GM19240 (cell line): ENCODE results near the gene MAPK6.
"Not testable (repeated sequence)": the region's sequence is repeated elsewhere in the genome, so short reads cannot be mapped to it uniquely, and the experiment has no call there.

Experiments
- DNase-seq: peaks from one replicate; pipeline ENCODE4 v3.0.0; 2011; ENCODE audit warnings: low spot score; ENCODE audit not compliant: insufficient read length

Gene MAPK6

DNA sequence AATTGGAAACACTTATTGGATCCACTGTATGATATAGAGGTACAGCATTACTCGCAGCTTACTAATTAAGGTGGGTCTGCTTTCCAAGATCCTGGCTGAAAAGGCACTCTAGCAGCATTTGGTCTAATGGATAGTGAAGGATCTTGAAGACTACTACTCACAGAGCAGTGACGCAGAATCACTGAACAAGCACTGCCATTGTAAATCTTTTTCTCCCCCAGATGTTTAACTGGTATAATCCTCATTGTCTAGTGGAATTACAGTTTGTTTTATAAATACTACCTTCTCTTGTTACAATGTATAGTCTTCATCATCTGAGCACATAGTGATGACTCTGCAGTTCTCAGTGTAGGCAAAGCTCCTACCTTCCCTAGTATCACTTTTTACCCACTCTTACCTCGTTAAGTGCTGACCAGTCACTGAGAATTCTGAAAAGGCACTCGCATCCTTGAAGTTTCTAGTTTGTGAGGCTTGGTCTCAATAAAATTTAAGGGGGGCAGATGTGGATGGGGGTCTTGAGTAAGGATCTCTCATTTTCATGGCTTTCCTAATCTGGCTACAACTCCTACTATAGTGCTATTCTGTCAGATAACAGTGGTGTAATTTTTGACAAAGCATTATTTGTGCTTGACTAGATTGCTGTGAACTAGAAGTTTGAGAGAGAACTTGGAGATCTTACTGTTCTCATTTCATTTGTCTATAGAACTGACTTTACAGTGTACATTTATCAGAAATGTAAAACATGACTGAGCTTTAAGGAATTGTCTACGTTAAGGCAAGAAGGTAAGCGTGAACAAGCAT lies 23.2 kb downstream of the MAPK6 start:
- no peak for DNase-seq

DNA sequence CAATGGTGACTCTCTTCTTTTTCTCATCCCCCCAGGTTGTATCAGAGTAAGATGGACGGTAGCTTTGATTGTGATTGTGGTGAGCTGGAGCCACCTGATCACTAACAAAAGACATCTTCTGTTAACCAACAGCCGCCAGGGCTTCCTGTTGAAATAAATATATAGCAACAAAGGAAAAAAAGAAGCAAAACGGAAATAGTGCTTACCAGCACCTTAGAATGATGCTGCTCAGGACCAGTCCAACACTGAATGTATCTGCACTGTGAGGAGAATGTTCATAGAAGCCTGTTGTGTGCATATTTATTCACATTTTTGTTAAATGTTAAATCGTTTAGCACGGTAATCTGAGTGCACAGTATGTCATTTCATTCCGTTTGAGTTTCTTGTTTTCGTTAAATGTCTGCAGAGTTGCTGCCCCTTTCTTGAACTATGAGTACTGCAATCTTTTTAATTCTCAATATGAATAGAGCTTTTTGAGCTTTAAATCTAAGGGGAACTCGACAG lies 26.8 kb downstream of the MAPK6 start:
- not testable (repeated sequence) for DNase-seq

DNA sequence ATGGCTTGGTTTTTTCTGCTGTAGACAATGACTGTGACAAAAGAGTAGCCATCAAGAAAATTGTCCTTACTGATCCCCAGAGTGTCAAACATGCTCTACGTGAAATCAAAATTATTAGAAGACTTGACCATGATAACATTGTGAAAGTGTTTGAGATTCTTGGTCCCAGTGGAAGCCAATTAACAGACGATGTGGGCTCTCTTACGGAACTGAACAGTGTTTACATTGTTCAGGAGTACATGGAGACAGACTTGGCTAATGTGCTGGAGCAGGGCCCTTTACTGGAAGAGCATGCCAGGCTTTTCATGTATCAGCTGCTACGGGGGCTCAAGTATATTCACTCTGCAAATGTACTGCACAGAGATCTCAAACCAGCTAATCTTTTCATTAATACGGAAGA lies 27.5 kb downstream of the MAPK6 start:
- not testable (repeated sequence) for DNase-seq

DNA sequence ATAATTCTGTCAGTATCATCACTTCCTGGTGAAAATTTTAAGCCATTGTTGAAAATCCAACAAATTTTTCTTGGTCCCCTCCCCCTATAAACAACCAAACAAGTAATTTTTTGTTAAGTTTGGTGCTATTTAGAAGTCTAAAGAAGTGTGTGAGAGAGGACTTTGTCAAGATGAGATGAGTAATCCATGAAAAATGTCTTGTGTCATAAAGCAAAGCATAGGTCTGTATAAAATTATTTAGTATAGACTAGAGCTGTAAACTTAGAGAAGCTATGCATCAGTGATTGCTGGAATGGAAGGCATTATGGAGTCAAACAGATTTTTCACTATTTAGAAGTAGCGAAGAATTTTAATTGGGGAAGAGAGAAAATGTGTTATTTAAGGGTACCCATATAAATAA lies 31.4 kb downstream of the MAPK6 start:
- no peak for DNase-seq

DNA sequence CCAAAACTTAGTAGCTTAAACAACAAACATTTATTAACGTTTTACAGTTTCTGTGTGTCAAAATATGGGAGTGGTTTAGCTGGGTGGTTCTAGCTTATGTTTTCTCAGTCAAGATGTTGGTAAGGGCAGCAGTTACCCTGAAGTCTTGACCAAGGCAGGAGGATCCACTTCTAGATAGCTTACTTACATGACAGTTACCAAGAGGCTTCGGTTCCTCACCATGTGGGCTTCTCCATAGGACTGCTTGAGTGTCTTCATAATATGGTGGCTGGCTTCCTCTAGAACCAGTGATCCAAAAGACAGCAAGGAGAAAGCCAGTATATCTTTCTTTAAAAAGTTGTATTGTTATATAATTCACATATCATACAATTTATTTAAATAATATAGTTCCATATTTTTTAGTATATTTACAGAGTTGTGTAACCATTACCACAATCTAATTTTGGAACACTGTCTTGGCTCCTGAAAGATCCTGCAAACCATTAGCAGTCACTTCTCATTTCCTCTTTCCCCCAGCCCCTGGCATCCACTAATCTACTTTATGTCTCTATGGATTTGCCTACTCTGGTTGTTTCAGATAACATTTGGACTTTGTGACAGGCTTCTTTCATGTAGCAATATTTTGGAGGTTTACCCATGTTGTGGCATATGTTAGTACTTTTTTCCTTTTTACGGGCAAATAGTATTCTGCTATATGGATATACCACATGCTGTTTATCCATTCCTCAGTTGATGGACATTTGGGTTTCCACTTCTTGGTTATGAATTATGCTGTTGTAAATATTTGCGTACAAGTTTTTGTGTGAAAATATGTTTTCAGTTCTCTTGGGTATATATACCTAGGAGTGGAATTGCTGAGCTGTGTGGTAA lies 33.3 kb downstream of the MAPK6 start:
- no peak for DNase-seq

DNA sequence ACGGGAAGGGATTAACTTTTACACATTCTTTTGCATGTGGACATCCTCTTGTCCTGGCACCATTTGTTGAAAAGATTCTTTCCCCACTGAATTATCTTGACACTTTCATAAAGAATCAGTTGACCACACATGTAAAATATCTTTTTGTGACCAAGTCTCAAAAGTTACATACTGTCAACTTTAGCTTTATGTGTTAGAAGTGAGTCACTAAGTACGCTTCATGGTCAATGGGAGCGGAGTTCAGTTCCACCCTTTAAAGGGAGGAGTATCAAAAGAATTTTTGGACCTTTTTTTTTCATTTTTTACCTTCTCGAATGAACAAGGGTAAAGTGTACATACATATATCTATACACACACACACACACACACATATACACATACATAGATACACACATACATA lies 35.4 kb downstream of the MAPK6 start:
- no peak for DNase-seq

DNA sequence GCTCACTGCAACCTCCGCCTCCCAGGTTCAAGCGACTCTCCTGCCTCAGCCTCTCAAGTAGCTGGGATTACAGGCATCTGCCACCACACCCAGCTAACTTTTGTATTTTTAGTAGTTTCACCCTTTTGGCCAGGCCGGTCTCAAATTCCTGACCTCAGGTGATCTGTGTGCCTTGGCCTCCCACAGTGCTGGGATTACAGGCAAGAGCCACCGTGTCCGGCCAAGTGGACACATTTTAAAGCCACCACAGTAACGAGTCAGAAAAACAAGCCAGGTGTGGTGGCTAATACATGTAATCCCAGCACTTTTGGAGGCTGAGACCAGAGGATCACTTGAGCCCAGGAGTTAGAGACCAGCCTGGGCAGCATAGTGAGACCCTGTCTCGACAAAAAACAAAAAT lies 35.8 kb downstream of the MAPK6 start:
- DNase-seq, result not testable (repeated sequence)

DNA sequence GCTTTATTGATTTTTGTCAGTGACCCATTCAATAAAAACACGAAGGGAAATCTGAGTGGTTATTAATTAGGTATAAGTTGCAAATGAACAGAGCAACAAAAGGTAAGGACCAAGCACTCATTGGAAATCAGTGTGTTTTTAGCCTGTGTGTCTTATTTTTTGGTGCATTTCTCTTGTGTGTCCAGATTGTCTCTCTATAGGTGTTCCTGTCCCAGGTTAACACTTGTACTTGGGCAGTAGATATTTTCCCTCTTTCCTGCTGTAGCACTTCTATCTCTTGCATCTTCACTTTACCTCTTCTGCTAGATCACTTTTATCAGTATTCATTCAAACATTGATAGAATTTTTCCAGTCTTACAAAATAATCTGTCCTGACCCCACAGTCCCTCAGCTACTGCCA lies 37.0 kb downstream of the MAPK6 start:
- no peak for DNase-seq

DNA sequence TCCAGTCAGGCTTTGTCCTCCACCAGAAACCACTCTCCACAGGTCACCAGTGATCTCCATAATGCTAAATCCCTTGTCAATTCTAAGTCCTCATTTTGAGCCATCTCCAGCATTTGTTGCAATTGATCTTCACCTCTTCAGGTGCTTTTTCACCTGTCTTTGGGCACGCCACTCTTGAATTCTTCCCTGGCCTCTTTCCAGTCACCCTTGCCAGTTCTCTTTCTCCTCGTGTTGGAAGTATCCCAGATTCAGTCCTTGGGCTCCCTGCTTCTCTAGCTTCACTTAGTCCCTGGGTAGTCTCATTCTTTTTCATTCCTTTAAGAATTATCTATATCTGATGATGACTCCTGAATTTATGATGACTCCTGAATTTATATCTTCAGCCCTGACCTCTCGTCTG lies 37.5 kb downstream of the MAPK6 start:
- DNase-seq, result no peak

DNA sequence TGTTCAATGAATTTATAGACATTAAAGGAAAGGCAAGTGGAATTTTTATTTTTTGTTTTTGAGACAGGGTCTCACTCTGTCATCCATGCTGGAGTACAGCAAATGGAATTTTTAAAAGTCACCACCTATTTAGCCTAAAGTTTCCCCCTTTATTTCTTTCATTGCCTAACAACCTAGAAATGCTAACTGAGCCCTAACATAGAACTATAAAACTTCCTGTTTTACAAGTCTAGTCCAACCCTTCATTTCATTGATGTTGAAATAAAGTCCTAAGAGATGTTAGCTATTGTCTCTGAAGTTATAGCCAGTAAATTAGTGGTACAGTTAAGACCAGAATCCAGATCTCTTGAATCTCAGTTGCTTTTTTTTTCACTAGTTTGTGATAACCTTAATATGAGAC lies 39.0 kb downstream of the MAPK6 start:
- no peak for DNase-seq

DNA sequence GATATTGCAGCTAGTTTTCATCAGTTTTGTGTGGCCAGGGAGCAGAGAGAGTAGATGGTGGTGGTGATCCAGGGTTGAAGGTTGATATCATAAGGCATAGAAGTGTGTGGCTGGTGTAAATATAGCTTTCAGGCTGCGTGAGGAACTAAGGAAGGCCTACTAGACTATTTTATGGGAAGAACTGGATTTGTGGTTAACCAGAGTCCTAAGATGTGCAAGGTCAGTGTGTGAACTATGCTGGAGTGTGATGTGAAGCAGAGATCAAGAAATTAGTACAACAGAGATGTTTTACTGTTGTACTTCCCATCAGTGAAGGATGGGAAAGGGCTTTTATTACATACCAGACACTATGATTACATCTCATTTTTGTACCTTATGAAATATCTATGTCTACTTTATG lies 41.5 kb downstream of the MAPK6 start:
- no peak for DNase-seq

DNA sequence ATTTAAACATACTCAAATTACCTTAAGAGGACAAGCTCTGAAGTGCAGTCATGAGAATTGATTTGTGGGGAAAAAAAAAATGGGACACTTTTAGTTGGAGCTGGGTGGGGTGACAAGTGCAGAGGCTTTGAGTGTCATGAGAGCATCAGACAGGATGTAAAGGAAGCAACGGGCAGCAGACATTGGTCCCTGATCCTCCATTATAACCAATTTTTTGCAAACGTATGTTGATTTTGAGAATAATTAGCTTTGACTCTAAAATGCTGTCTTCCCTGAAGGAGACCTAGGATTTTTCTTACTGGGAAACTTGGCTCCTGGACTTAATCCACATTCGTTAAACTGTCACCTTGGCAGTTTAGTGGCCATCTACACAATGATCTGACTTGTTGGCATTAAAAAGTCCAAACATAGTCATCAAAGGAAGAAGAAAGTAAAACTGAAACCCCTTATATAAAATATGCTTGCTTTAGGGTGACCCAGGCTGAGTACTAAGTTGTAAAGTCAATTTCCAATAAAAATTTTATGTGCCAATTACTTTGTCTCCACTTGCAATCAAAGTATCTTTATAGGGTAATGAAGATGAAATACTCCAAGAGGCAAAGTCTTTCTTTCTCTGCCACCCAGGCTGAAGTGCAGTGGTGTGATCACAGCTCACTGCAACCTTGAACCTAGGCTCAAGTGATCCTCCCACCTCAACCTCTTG lies 48.0 kb downstream of the MAPK6 start:
- DNase-seq, result no peak

DNA sequence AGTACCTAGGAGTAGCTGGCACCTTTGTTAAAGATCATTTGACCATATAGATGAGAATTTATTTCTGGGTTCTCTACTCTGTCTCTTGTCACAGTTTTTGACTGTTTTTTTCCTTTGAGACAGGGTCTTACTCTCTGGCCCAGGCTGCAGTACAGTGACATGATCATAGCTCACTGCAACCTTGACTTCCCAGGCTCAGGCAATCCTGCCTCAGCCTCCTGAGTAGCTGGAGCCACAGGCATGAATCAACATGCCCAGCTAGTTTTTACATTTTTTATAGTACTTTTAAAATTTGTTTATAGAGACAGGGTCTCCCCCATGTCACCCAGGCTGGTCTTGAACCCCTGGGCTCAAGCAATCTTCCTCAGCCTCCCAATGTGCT lies 48.5 kb downstream of the MAPK6 start:
- no peak for DNase-seq

DNA sequence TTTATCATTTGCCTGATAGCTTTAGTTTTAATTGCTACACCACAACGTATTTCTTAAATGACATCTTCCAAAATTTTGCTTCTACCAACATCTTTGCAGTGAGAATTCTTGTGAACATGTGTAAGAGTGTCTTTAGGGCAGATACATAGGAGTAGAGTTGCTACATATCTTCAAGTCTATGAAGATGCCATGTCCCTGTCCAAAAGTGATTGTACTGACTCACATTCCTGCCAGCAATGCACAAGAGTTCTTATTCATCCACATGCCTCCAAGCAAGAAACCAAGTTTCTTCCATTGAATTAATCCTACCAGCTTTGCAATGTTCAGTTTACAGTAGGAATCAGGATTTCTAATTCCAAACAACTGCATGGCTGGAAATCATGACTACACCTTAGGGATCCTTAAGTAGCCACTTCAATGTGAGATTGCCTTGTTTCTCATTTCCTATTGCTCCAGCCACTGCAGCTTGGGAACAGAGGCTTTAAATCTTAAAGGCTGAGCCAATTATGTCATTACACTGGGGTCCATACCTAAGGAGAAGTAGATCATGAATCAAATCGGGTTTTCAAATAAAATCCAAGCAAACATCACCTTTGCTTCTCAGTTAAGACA lies 49.1 kb downstream of the MAPK6 start:
- DNase-seq, result no peak

DNA sequence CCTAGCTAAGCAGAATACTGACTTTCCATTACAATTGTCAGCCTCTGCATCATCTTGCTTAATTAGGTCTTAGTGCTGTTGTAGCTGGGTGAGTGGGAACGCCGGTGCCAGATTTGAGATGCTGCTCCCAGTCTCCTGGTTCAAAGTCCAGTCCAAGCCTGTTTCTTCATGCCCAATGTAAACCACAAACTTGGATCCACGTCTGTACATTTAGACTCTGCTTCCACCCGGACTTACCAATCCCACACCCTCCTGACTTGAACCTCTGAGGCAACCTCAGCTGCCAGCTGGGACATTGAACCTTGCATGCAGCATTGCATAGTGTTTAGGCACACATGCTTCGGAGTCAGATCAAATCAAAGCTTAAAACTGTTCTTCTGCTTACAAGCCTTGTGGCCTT lies 50.5 kb downstream of the MAPK6 start:
- DNase-seq, result no peak

DNA sequence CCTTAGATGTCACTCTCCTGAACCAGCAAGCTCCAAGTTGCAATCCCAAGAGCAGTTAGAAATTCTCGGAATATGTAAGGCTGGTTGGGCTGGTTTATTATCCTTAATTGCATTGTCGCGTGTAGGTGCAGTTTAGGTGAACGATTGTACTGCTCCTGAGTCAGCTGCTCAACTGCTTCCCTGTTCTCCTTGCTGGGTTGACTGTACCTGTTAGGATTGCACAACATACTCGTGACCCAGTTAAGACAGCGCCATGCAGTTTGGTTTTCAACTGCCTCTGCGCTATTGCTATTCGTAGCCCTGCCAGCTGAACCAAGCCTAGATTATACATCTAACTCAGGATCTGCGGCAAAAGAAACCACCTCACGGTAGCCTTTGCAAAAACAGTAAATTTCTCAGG lies 52.6 kb downstream of the MAPK6 start:
- no peak for DNase-seq

DNA sequence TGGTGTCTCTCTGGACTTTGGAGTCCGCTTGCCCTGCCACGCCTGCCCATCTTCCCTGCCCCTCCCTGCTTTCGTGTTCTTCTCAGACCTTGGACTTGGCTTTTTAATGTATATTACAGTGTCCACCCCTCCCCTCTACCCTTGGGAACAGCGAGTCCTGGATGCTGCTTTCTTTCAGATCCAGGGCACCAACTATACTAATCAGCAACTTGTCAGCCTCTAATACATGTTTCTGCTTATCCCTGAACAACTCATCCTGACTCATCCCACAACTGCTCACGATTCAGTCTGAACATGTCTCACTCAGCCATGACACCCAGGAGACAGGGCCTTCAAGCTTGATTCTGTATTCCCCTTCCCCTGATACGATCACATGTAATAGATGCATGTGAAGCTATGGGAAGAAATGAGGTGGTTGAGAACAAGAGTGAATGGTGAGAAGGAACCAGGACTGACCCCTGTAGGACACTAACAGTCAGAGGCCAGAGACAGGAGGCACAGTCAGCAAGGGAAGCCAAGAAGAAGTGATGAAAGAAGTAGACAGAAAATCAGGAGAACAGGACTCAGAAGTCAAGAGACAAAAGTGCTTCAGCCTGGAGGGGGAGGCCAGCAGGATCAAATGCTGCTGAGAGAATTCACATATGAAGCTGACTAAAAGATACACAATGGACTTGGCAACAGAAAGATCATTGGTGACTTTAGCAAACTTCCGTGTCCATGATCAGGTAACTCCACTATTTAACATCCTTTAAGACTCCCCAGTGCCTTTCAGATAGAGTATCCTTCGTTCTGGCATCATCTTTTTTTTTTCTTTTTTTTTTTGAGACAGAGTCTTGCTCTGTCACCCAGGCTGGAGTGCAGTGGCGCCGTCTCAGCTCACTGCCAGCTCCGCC lies 58.1 kb downstream of the MAPK6 start:
- no peak for DNase-seq

DNA sequence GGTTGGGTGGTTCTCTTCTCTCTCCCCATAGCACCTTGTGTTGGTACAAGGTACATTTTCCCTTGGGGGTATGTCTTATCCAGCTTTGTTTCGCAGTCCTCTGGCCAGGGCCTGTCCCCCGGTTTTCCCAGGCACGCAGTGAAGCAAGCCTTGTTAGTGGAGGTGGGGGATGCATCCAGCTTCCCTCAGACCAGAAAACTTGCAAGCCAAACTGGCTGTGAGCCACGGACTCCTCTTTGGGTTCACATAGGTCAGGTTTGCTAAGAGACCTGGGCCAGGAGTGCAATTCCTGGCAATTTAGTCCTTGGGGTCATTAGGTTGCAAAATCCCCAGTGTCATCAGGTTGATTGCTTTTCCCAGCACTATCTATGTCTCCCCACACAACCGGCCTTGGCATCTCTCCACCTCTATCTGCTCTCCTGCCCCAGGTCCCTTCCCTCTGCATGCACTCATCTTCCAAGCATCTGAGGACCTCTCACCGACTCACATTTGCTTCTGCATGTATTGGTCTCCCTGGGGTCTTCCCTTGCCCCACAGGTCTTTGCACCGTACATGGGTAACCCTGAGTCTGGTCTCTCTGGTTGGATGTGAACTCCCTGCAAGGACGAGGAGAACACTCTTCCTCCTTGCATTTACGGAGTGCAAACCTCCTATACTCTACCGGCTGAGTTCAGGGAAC lies 59.3 kb downstream of the MAPK6 start:
- DNase-seq, result no peak

DNA sequence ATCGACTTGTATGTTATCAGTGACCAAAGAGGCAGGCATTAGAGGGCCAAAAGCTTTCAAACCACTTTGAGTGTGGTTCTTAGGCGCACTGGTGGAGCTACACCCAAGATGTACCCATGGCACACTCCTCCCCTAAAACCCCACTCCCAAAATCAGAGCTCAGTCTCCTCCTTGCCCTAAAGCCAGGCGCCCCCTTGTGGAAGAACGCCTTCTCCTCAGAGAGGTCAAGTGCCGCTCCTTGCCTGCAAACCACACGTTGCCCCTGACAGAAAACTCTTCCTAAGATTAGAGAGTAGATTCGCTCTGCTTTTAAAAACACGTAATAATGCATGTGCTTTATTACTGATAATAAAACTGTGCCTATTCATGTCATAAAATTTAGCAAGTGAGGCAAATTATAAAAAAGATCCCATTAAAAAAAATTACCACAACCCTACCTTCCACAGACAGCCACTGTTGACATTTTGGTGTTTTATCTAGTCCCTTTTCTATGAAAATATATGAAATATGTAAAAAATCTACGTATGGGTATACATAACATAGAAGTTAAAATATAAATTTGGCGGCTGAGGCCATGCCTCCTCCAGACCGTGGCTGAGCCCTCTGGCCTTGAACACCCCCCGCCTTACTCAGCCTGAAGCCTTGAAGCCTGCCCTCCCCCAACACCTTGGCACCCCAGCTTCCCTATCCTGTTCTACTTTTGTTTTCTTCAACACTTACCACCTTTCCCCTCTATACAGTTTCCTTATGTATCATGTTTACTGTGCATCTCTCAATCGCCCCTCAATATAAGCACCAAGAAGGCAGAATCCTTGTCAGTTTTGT lies 60.1 kb downstream of the MAPK6 start:
- peak; percentile 61 for DNase-seq
